Adipose tissue (tissue), 3 donors: ENCODE results near the gene SULT2B1. TPM values are rescaled to one million over a fixed set of nuclear protein-coding genes. Genes with fewer than 3 reads are reported as not detected.
"Not testable (repeated sequence)": the region's sequence is repeated elsewhere in the genome, so short reads cannot be mapped to it uniquely, and the experiment has no call there.

Experiments
- H3K27ac ChIP-seq: one replicate; pipeline ENCODE4 v1.5.1; 2013; ENCODE audit warnings: low read depth, low read length
- WGBS, 3 donors: extraction: QIAGEN DNeasy Blood & Tissue Kit; methylation state at CpG; one replicate each; pipeline ENCODE4 v1.1.7; 2013; 5-methylcytosine and 5-hydroxymethylcytosine counted together
- polyA plus RNA-seq, 3 donors: library from polyadenylated mRNA; stranded (reverse); fragments of 200-250 nt; gene quantifications; one replicate each; pipeline ENCODE4 v1.2.3, GENCODE V29; 2013
- donor health status: healthy with polysubstance abuse.
- donor health status: Bipolar disorder and iron deficiency.
- donor health status: healthy.

The SULT2B1 gene
- polyA plus RNA-seq, 3 donors: 0.20 to 0.90 (median 0.45) TPM

DNA sequence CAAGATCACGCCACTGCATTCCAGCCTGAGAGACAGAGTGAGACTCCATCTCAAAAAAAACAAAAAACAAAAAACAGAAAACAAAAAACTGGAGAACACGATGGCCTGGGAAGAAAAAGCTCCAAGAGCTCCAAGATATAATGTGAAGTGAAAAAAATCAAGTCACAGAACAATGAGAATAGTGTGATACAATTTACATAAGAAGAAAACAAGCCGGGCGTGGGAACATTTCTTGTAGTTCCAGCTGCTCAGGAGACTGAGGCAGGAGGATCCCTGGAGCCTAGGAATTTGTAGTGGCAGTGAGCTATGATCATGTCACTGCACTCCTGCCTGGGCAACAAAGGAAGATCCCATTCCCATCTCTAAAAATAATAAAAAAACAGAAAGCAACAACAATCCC, 31.8 kb upstream of the SULT2B1 start:
- no peak overlapping the region for H3K27ac ChIP-seq
- WGBS, 3 donors: 39 to 75% (median 74%) methylated on average over 4 of the region's 4 CpGs

DNA sequence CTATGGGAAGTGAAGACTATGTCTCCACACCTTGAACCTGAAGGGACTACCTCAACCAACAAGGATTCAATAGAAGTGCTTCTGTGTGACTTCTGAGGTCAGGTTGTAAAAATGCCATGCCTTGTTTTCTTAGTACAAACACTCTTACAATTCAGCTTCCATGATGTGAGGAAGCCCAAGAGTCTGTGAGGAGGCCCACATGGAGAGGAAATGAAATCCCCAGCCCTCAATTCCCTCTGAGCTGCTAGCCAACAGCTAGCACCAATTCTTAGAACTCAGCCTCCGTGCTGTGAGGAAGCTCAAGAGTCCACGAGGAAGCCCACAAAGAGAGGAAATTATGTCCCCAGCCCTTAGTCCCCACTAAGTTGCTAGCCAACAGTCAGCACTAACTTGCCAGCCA, 27.8 kb upstream of the SULT2B1 start:
- 84 to 85% (median 84%) methylated on average over 2 of the region's 2 CpGs for WGBS, 3 donors
- H3K27ac ChIP-seq: no peak overlapping the region

DNA sequence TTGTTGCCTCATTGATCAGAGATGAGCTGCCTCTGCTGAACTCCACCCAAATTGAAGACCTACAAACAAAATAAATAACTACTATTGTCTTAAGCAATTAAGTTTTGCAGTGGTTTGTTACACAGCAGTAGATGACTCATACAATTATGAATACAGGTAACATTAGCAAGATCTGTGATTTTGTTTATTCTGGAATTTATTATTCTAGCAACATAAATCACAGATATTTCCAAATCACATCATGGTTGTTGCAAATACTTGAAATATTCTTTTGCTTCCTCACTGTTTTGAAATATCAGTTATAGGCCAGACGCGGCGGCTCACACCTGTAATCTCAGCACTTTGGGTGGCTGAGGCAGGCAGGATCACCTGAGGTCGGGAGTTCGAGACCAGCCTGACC, 27.2 kb upstream of the SULT2B1 start:
- WGBS, 3 donors: 92 to 95% (median 93%) methylated on average over 5 of the region's 5 CpGs

DNA sequence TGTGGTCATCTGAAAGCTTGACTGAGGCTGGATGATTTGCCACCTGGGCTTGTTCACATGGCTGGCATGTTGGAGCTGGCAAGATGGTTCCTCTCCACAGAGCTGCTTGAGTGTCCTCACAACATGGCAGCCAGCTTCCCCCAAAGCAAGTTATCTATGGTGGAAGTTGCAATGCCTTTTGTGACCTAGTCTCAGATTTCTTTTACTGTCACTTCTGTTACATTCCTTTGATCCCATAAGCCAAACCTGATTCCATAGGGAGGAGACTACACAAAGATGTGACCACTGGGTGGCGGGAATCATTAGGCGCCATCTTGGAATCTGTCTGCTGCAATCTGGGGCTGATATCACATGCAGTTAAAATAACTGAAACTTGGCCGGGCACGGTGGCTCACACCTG, 22.8 kb upstream of the SULT2B1 start:
- H3K27ac ChIP-seq: no peak overlapping the region
- 95 to 100% (median 97%) methylated on average over 4 of the region's 4 CpGs for WGBS, 3 donors

More for the DNA sequence above, 27.2 kb upstream of the SULT2B1 start:
- H3K27ac ChIP-seq: no peak overlapping the region

DNA sequence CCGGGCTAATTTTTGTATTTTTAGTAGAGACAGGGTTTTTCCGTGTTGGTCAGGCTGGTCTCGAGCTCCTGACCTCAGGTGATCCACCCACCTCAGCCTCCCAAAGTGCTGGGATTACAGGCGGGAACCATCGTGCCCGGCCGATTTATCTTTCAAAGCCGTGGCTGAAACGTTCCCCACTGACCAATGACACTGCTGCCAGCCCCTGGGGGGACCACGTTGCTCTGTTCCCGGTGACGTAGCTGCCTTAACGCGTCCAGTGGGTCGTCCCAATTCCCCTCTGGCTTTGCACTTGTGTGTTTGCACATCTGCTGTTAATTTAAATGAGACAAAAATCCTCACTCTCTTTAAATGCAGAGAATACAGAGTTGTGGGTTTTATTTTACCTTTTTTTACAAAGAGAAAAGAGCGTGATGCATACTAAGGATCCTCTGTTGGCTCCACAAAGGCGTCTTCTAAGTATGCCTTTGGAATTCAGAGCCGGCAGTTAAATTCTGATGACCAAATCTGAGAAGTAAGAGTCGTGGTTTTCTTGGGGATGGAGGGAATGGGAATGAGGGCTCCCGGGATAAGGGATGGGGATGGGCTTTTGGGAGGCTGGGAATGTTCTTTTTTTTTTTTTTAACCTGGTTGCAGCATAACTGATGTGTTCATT, 21.8 kb upstream of the SULT2B1 start:
- WGBS, 3 donors: 58 to 71% (median 61%) methylated on average over 20 of the region's 20 CpGs
- no peak overlapping the region for H3K27ac ChIP-seq

DNA sequence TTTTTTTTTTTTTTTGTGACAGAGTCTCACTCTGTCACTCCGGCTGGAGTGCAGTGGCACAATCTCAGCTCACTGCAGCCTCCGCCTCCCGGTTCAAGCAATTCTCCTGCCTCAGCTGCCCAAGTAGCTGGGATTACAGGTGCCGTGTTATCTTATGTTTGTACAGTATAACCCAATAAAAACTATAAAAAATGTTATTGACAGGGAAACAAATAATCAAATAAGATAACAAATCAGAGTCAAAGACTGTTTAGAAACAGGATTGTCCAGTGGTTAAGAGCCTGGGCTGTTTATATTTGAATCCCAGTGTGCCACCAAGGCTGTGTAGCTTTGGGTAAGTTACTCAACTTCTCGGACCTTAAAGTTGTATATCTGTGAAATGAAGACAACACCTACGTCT, 21.2 kb upstream of the SULT2B1 start:
- WGBS, 3 donors: 40 to 79% (median 75%) methylated on average over 6 of the region's 6 CpGs
- H3K27ac ChIP-seq: no peak overlapping the region

DNA sequence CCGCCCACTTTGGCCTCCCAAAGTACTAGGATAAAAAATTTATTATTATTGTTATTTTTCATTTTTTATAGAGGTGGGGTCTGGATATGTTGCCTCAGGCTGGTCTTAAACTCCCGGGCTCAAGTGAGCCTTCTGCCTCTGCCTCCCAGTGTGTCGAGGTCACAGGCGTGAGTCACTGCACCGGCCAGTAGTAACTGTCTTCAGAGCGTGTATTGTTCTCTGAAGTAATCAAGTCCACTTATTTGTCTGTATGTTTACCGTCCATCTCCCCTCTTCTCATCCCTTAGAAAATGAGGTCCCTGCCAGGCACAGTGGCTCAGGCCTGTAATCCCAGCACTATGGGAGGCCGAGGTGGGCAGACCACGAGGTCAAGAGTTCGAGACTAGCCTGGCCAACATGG, 18.2 kb upstream of the SULT2B1 start:
- 80 to 87% (median 85%) methylated on average over 10 of the region's 10 CpGs for WGBS, 3 donors
- no peak overlapping the region for H3K27ac ChIP-seq

DNA sequence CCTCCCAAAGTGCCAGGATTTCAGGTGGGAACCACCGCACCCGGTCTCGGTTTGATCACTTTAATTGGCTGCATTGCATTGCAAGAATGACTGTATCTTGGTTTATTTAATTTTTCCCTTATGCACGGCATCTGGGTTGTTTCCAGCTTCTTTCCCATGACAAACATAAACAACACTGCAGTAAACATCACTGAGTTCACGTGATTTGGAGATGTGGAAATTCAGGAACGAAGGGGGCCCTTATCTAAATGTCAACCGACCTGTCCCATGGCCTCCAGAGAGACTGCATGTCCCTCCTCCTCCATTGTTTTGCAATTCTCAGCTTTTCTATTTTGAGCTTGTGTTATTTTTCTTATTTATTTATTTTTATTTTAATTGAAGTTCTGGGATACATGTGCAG, 14.4 kb upstream of the SULT2B1 start:
- WGBS, 3 donors: 76 to 85% (median 80%) methylated on average over 7 of the region's 7 CpGs
- no peak overlapping the region for H3K27ac ChIP-seq

DNA sequence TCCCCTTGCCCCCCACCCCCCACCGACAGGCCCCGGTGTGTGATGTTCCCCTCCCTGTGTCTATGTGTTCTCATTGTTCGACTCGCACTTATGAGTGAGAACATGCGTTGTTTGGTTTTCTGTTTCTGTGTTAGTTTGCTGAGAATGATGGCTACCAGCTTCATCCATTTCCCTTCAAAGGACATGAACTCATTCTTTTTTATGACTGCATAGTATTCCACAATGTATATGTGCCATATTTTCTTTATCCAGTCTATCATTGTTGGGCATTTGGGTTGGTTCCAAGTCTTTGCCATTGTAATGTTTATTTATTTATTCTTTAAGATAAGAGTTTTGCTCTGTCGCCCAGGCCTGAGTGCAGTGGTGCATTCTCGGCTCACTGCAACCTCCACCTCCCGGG, 13.9 kb upstream of the SULT2B1 start:
- 78 to 95% (median 95%) methylated on average over 8 of the region's 8 CpGs for WGBS, 3 donors
- not testable (repeated sequence) for H3K27ac ChIP-seq

DNA sequence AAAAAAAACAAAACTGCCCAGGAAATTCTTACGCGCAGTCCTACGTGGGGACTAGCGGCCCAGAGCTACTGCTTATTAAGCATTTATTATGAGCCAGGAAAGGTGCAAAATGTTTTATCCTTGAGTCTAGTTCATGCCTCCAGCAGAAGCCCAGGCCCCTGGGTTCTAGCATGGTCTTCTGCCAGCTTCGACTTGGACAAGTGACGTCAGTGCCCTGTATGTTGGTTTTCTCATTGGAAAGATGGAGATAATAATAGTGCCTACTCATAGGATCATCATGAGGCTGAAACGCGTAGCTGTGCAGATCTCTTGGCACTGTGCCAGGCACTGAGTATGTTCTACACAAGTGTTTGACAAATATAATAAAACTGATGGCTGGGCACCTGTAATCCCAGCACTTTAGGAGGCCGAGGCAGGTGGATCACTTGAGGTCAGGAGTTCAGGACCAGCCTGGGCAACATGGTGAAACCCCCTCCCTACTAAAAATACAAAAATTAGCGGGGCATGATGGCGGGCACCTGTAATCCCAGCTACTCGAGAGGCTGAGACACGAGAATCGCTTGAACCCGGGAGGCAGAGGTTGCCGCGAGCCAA, 12.4 kb upstream of the SULT2B1 start:
- H3K27ac ChIP-seq: no peak overlapping the region
- 69 to 74% (median 69%) methylated on average over 17 of the region's 17 CpGs for WGBS, 3 donors

DNA sequence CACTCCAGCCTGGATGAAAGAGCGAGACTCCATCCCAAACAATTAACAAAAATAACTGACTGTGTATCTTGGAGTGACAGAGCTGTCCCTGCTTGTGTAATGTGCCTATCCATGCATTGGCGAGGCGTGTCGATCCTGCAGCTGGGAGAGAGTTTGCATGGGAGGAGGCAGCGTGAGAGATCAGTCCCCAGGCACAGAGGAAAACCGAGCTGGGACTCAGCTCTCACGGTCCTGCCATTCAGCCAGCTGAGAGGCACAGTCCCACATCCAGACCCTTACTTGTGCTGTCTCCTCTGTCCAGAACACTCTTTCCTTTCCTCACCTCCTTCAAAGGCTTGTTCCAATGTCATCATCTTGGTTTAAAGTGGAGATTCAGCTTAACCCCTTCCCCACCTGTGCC, 11.9 kb upstream of the SULT2B1 start:
- no peak overlapping the region for H3K27ac ChIP-seq
- WGBS, 3 donors: 52 to 59% (median 57%) methylated on average over 7 of the region's 7 CpGs

DNA sequence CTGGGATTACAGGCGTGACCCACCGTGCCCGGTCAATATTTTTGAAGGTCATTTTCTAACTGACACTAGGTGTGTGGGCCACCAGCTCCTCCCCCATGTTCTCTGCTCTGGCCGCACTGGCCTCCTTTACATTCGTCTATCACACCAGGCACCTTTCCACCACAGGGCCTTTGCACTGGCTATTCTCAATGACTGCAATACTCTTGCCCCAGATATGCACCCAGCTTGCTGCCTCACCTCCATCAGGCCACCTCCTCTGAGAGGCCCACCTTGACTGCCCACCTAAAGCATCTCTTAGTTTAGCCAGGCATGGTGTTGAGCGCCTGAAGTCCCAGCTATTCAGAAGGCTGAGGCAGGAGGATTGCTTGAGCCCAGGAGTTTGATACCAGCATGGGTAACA, 10.2 kb upstream of the SULT2B1 start:
- no peak overlapping the region for H3K27ac ChIP-seq
- 64 to 92% (median 90%) methylated on average over 6 of the region's 6 CpGs for WGBS, 3 donors

DNA sequence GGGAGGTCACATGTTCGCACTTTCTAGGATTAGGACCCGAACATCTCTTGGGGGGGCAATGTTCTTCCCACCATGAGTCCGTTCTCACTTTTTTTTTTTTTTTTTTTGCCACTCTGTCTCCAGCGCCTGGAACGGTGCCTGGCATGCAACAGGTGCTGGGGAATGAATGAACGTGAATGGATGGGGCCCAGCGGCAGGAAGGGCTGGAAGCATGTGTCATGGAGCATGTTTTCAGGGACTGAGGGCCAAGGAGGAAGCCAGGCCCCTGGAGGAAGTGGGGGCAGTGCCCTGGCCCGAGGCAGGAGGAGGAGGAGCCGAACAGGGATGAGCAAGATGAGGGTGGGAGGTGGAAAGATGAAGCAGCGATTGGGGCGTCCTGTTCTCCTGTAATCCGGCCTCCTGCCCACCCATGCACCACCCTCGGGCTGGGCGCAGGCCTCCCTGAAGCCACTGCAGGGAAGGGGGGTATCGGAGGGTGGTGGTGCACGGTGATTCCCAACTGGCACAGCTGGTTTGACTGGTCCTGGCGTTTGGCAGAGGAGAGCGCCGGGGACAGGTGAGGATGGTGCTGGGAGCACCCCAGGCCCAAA, 8.8 kb upstream of the SULT2B1 start:
- no peak overlapping the region for H3K27ac ChIP-seq
- WGBS, 3 donors: 22 to 28% (median 25%) methylated on average over 13 to 19 of the region's 19 CpGs

DNA sequence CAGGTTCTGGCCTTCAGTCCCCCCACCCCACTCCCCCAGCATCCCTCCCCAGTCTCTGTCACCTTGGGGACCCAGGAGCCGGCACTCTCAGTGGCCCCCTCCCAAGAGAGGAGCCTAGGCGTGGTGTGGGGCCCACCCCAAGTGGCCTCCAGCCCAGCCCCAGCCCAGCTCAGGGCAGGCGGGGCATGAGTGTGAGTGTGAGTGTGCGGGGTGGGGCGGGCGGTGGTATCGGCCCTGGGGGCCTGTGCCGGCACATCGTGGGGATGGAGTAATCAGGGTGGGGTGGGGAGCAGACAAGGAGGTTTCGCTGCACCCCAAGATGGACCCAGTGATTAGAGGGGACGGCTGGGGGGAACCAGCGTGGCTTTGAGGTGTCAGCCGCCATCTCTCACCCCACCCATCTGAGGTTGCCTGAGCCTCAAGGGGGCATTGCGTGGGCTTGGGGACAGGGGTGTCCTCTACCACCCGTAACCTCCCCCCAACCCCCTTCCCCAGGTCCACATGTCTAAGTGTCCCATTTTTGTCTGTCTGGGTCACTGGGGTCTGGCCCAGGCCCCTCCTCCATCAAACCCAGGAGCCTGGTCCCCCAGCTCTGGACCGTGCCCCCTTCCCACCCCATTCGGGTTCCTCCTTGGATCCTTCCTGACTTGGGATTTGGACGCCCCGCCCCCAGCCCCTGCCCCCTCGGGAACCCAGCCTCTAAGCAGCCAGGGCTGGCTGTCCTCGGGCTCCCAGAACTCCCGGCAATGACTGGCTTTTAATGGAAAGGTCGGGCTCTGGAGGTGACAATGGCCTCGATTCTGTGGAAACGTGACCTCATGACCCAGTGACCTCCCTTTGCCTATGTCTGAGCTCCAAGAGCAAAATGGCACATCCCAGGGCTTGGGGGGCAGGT, 6.9 kb upstream of the SULT2B1 start:
- no peak overlapping the region for H3K27ac ChIP-seq
- 57 to 63% (median 63%) methylated on average over 23 to 25 of the region's 25 CpGs for WGBS, 3 donors

DNA sequence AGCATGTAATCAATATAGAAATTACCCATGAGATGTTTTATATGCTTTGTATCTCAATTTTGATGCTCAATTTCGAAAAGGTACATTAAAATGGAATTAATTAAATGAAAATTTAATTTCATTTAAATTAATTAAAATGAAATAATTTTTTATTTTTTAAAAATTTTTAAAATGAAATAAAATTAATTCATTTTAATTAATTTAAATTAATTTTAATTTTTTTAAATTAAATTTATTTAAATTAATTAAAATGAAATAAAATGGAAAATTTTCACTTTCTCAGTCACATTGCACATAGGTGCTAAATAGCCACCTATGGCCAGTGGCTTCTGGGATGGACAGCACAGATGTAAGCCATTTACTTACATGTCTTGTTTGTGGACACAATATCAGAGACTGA, 4.2 kb upstream of the SULT2B1 start:
- 84 to 89% (median 86%) methylated on average over 1 of the region's 1 CpG for whole genome bisulfite sequencing, 3 donors
- no peak overlapping the region for H3K27ac ChIP-seq

DNA sequence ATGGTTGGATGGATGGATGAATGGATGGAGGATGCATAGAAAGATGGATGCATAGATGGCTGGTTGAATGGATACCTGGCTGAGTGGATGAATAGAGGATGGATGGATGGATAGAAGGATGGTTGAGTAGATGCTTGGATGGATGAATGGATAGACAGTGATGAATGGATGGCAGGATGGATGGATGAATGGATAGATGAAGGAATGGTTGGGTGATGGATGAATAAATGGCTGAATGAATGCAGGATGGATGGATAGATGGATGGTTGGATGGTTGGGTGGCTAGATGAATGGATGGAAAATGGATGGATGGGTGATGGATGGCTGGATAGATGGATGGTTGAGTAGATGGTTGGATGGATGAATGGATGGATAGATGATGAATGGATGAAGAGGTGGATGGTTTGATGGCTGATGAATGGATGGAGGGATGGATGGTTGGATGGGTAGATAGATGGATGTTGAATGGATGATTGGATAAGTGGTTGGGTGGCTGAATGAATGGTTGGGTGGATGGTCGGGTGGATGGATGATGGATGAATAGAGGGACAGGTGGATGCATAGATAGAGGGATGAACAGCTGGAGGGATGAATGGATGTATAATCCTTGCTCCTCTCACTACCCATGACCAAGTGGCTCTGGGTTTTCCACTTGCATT, 3.6 kb upstream of the SULT2B1 start:
- H3K27ac ChIP-seq: no peak overlapping the region
- 88 to 95% (median 91%) methylated on average over 1 of the region's 1 CpG for WGBS, 3 donors

DNA sequence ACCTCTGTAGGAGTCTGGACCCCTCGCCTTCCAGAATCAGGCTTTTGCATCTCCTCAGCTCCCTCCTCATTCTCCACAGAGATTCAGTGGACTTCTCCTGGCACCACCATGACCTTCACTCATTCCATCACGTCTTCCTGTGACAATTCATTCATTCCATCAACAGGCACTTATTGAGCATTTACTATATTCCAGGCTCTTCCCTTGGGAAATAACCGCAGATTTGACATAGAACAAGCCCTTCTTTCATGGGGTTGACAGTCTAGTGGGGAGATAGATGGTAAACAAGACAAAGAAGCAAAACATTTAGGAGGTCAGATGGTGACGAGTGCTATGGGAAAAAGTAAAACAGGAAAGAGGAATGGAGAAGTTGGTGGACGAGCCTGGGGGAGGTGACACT, 2.6 kb upstream of the SULT2B1 start:
- H3K27ac ChIP-seq: no peak overlapping the region
- WGBS, 3 donors: 60 to 81% (median 63%) methylated on average over 5 of the region's 5 CpGs

DNA sequence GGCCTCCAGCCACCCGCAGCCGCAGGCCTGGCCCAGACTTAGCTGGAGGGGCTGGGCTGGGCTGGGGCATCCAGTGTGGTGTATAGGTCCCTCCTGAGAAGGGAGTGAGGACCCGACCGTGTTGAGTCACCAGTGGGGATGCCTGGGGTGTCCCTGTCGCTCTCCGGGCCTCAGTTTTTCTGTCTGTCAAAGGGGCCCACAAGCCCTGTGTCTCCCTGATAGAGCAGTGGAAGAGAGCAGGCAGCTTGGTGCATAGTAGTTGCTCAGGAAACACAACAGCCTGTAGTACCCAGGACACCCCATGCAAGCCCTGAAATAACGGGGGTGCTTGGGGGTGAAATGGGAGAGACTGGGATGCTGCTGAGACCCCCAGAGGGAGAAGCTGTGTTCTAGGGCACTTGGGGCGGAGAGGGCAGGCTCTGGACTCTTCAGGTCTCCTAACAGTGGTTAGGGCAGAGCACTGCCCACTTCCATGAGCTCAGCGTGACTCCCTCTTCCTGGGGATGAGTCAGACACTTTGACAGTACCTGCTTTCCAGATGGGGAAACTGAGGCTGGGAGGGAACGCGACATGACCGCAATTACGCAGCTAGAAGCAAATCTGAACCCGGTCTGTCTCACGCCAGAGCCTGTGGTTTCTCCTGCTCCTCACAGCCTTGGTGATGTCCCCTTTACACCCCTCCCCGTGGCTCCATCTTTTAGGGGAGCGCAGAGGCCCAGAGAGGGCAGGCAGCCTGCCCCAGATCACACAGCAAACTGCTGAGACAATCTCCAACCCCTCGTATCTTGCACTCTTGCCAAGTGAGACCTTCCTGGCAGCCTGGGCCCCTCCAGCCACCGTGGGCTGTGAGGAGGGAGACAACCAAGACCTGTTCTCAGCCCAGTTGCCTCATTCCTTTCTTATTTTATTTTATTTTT, 692 bp downstream of the SULT2B1 start:
- 79 to 89% (median 86%) methylated on average over 19 of the region's 19 CpGs for WGBS, 3 donors
- H3K27ac ChIP-seq: no peak overlapping the region
